Small intestine (tissue), 7 donors: ENCODE data around the gene STK17B. TPM values are rescaled to one million over a fixed set of nuclear protein-coding genes. Genes with fewer than 3 reads are reported as not detected.
"Not testable (repeated sequence)": the region's sequence is repeated elsewhere in the genome, so short reads cannot be mapped to it uniquely, and the experiment has no call there.

Source experiments
- DNase-seq, 2 donors: peaks; one replicate each; pipeline versions ENCODE4 v3.0.0 to v3.0.0-alpha.2; 2013
- FAIRE-seq: peaks from 2 replicates; lab custom pipeline; 2012; peaks lifted over from hg19 to GRCh38; lab: Jason Lieb, UNC
- H3K27ac ChIP-seq, 3 donors: one replicate each; pipeline ENCODE4 v1.5.1; 2013; ENCODE audit warnings: low read length in 2 of 3, mild to moderate bottlenecking in 2 of 3, control low read depth in 1 of 3, inconsistent platforms in 1 of 3, low read depth in 1 of 3, moderate library complexity in 1 of 3
- H3K27me3 ChIP-seq, 3 donors: one replicate each; pipeline ENCODE4 v1.6.1; 2013; ENCODE audit warnings: low read length in 3 of 3, inconsistent platforms in 1 of 3; ENCODE audit not compliant: control insufficient read depth in 3 of 3, insufficient read depth in 3 of 3
- H3K36me3 ChIP-seq, 3 donors: one replicate each; pipeline ENCODE4 v1.6.1; 2013; ENCODE audit warnings: low read length in 3 of 3, inconsistent platforms in 1 of 3, low read depth in 1 of 3, mild to moderate bottlenecking in 1 of 3, moderate library complexity in 1 of 3; ENCODE audit not compliant: control insufficient read depth in 3 of 3, insufficient read depth in 2 of 3
- H3K4me1 ChIP-seq, 3 donors: one replicate each; pipeline ENCODE4 v1.6.1; 2013; ENCODE audit warnings: low read length in 2 of 3, inconsistent platforms in 1 of 3, low read depth in 1 of 3, mild to moderate bottlenecking in 1 of 3, moderate library complexity in 1 of 3; ENCODE audit not compliant: control insufficient read depth in 3 of 3, insufficient read depth in 2 of 3
- H3K4me3 ChIP-seq, 3 donors: one replicate each; pipeline ENCODE4 v1.5.1; 2013; ENCODE audit warnings: low read length in 3 of 3, control low read depth in 1 of 3, inconsistent platforms in 1 of 3, low read depth in 1 of 3, mild to moderate bottlenecking in 1 of 3, moderate library complexity in 1 of 3
- H3K9me3 ChIP-seq, 2 donors: one replicate each; pipeline ENCODE4 v1.6.1; 2013; ENCODE audit warnings: low read depth in 1 of 2, low read length in 1 of 2; ENCODE audit not compliant: control insufficient read depth in 2 of 2, insufficient read depth in 1 of 2
- WGBS, 3 donors: extraction: QIAGEN DNeasy Blood & Tissue Kit; methylation state at CpG; one replicate each; pipeline ENCODE4 v1.1.7; 2013; 5-methylcytosine and 5-hydroxymethylcytosine counted together
- polyA plus RNA-seq, 4 donors: library from polyadenylated mRNA; stranded (reverse) in 3 of 4; unstranded in 1 of 4; fragments of 200-250 nt in 3 of 4; fragments of 120-200 nt in 1 of 4; gene quantifications; one replicate each; pipeline versions ENCODE4 v1.2.1 to v1.2.3, GENCODE V29; 2013
- donor health status: healthy with polysubstance abuse.
- donor health status: control.
- donor health status: control.
- donor health status: Bipolar disorder and iron deficiency.
- donor health status: healthy.

STK17B gene
- polyA plus RNA-seq, 4 donors = 6.7 to 27.7 (median 19.2) TPM

DNA sequence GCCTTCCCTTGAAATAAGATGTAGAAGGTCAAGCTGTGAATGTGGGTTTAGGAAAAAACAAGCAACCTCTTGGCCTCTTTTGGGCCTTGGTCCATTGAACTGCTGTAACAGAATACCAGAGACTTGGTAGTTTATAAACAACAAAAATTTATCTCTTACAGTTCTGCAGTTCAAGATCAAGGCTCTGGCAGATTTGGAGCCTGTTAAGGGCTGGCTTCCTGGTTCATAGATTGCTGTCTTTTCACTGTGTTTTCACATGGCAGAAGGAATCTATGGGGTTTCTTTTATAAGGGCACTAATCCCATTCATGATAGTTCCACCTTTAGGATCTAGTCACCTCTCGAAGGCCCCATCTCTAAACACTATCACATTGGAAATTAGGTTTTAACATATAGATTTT, 20.2 kb upstream of the STK17B start:
- H3K4me3 ChIP-seq = no peak overlapping the region
- FAIRE-seq (no peak), DNase-seq (no peak)
- no peak overlapping the region for H3K27ac ChIP-seq
- no peaks in the 10 kb centered on the region for H3K27me3 ChIP-seq
- H3K4me1 ChIP-seq = no peaks in the 10 kb centered on the region
- 84 to 98% (median 98%) methylated on average over 1 of the region's 1 CpG for WGBS, 3 donors
- H3K9me3 ChIP-seq = no peaks in the 10 kb centered on the region
- no peaks in the 10 kb centered on the region for H3K36me3 ChIP-seq

DNA sequence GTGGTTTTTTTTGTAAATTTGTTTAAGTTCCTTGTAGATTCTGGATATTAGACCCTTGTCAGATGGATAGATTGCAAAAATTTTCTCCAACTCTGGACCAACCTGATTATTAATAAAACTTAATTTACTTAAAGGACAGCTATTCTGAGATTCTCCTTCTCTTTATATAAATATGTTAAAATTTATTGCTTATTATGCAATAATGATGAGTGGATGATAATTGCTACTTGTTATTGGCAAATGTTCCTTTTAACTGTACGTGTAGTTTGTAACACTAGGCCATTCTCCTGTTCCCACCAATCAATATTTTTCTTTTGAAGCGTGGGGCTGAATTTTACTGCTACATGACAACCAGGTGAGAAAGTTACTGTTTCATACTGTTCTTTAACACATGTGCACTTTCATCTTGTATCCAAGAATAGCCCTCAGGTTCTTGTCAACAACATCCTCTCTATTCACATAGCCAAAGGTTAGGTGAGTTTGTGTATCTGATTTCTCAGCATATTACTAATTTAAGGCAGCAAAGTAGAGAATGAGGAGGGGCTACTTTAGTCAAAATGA, 16.6 kb upstream of the STK17B start:
- 74 to 88% (median 88%) methylated on average over 2 of the region's 2 CpGs for WGBS, 3 donors

DNA sequence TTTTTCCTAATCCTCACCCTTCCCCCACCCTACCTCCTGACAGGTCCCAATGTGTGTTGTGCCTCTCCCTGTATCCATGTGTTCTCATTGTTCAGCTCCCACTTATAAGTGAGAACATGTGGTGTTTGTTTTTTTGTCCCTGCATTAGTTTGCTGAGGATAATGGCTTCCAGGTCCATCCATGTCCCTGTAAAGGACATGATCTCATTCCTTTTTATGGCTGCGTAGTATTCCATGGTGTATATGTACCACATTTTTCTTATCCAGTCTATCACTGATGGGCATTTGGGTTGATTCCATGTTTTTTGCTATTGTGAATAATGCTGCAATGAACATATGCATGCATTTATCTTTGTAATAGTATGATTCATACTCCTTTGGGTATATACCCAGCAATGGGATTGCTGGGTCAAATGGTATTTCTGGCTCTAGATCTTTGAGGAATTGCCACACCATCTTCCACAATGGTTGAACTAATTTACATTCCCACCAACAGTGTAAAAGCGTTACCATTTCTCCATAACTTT, 15.9 kb upstream of the STK17B start:
- not testable (repeated sequence) for H3K36me3 ChIP-seq, FAIRE-seq
- WGBS, 3 donors = 92 to 99% (median 99%) methylated on average over 2 of the region's 2 CpGs

More for the DNA sequence above, 16.6 kb upstream of the STK17B start:
- H3K9me3 ChIP-seq = no peaks in the 10 kb centered on the region
- DNase-seq = no peak
- no peak for FAIRE-seq
- no peak overlapping the region for H3K4me3 ChIP-seq
- no peak overlapping the region for H3K27ac ChIP-seq
- H3K27me3 ChIP-seq = no peaks in the 10 kb centered on the region
- no peaks in the 10 kb centered on the region for H3K4me1 ChIP-seq
- H3K36me3 ChIP-seq = no peaks in the 10 kb centered on the region

DNA sequence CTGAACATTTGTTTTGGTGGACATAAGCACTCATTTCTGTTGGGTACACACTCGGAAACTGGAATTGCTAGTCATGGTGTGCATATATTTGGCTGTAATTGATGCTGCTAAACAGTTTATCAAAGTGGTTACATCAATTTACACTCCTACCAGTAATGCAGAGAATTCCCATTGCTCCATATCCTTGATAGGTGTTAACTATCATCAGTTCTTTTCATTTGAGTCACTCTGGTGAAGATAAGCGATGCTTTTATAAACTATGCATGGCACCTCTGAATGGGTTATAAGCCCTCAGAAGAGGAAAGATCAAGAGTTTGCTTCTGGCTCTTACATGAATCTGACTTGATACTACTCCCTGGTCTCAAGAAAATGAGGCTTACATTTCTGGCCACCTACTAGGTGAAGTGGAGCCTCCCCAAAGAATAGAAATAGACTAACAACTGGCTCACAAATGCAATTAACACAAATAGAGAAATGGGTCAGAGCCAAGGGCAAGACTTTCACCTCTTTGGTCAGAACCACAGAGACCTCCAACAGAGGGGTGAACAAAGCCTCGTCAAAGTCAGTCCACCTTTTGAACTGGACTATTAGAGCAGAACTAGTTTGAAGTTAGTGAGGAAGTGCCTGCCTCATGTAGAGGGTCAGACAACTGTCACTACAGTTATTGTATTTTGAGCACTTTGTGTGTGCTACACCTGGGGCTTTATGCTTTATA, 15.0 kb upstream of the STK17B start:
- FAIRE-seq = no peak

More for the DNA sequence above, 15.9 kb upstream of the STK17B start:
- not testable (repeated sequence) for H3K9me3 ChIP-seq, H3K27me3 ChIP-seq, H3K27ac ChIP-seq, H3K4me3 ChIP-seq, H3K4me1 ChIP-seq, DNase-seq

DNA sequence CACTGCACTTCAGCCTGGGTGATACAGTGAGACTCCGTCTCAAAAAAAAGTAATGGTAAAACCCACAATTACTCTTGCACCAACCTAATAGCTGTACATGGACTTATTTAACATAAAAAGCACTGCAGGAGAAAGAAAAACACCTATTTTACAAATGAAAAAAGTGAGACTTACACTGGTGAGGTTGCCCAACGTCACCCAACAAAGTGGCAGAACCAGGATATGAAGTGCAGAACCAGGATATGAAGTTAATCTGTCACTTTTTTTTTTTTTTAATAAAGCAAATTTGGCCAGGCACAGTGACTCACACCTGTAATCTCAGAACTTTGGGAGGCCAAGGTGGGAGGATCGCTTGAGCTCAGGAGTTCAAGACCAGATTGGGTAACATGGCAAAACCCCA, 13.5 kb upstream of the STK17B start:
- WGBS, 3 donors = 84 to 88% (median 87%) methylated on average over 3 of the region's 3 CpGs
- FAIRE-seq = no peak

More for the DNA sequence above, 15.0 kb upstream of the STK17B start:
- H3K27ac ChIP-seq = no peak overlapping the region
- H3K36me3 ChIP-seq = no peaks in the 10 kb centered on the region
- H3K27me3 ChIP-seq = no peaks in the 10 kb centered on the region
- no peak overlapping the region for H3K4me3 ChIP-seq
- no peak for DNase-seq
- H3K4me1 ChIP-seq = no peaks in the 10 kb centered on the region
- WGBS, 3 donors = 83 to 93% (median 88%) methylated on average over 3 of the region's 3 CpGs
- H3K9me3 ChIP-seq = no peaks in the 10 kb centered on the region

DNA sequence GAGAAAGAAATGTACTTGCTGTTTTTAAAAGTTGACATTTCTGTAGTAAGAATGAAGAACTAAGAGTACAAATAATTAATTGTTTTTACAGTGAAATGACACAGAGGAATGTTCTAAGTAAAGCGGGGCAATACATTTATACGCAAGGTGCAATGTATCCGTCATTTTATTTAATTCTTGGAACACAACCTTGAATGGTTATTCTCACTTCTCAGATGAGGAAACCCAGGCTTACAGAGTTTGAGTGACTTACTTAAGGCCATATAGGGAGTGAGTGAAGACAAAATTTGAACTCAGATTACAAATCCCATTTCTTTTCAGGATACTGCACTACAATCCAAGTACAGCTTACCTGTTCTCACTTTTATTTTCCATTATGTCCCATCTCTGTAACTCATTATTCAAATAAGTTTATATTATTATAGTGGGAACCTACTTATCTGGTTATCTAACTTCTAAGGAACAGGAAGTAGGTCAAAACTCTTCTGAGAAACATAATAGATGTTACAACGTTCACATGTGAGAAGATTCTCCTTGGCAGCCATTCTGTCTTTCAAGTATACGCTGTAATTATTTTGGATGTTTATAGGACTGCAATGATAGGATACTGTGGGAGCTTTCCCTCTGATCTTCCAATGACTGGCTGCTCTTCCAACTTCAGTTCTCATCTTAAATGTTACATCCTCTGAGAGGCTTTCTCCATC, 12.3 kb upstream of the STK17B start:
- H3K27ac ChIP-seq = peak overlapping the region in 2 of 3 donors; percentile 48 to 70
- no peaks in the 10 kb centered on the region for H3K4me1 ChIP-seq
- 65 to 78% (median 68%) methylated on average over 5 of the region's 5 CpGs for WGBS, 3 donors
- H3K36me3 ChIP-seq = no peaks in the 10 kb centered on the region
- no peaks in the 10 kb centered on the region for H3K27me3 ChIP-seq
- H3K4me3 ChIP-seq = no peak overlapping the region
- FAIRE-seq (no peak), DNase-seq (no peak)
- H3K9me3 ChIP-seq = no peaks in the 10 kb centered on the region

More for the DNA sequence above, 13.5 kb upstream of the STK17B start:
- no peak for DNase-seq
- Histone ChIP-seq H3K9me3 (no peaks in the 10 kb centered on the region), H3K4me3 (no peak overlapping the region), H3K27me3 (no peaks in the 10 kb centered on the region), H3K4me1 (no peaks in the 10 kb centered on the region), H3K27ac (no peak overlapping the region), H3K36me3 (no peaks in the 10 kb centered on the region)

DNA sequence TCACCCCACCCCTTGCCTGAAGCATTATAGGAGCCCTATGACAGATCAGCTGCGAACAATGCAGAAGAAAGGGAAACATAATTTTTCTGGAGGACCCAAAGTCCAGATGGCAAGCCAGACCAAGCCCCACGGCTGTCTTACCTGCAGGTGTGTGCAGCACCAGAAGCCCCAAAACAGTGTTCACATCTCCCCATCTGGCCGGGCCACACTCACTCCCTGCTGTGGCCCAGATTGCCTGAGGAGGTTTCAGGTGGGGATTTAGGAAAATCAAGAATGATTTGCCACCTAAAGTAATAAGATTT, 11.7 kb upstream of the STK17B start:
- no peaks in the 10 kb centered on the region for H3K27me3 ChIP-seq
- no peak for DNase-seq
- no peak overlapping the region for H3K4me3 ChIP-seq
- no peaks in the 10 kb centered on the region for H3K9me3 ChIP-seq
- no peaks in the 10 kb centered on the region for H3K36me3 ChIP-seq
- no peaks in the 10 kb centered on the region for H3K4me1 ChIP-seq
- H3K27ac ChIP-seq = peak overlapping the region in 2 of 3 donors; percentile 44 to 61
- no peak for FAIRE-seq
- WGBS, 3 donors = 62 to 72% (median 69%) methylated on average over 3 of the region's 3 CpGs

DNA sequence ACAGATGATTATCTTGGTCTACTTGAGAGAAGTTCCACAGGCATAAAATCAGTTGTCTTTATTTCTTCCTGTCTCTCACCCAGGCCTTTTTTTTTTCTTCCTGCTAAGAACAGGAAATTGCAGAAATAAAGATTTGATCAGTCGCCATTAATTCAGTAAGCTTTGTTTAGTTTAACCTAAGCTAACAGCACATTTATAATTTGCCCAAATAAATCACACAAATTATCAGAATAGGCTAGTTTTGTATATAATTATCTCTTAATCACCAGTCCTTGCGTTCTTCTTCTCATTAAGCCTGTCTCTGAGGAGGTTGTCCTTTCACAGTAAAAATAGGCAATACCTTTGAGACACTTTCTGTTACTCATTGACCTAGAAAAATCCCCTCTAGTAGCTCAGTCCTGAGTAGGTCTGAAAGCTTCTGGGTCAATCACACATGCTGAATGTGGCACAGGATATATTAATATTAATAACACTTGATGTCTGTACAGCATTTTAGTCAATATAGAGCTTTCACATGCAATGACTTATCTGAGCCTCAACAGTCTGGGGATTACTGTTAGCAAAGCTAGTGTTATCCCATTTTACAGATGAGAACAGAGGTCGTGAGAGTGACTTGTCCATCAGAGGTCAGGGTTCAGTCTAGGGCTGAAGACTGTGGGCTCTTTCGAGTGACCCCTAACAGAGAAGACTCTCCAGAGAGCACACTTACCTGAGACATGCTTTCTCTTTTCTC, 11.2 kb upstream of the STK17B start:
- Histone ChIP-seq H3K36me3 (no peaks in the 10 kb centered on the region), H3K4me3 (no peak overlapping the region), H3K27ac (peak overlapping the region in 2 of 3 donors; percentile 44 to 61), H3K4me1 (no peaks in the 10 kb centered on the region), H3K27me3 (no peaks in the 10 kb centered on the region), H3K9me3 (no peaks in the 10 kb centered on the region)
- WGBS, 3 donors = 51 to 61% (median 56%) methylated on average over 4 of the region's 4 CpGs
- peak in 1 of 2 donors; percentile 22 for DNase-seq
- FAIRE-seq = no peak
